HG03521 (cell line): ENCODE data around the gene ITPR1.
A peak's percentile ranks its signal among the peaks of the same experiment; 100 is the strongest.

Experiments used
- ATAC-seq: cut with Tn5 transposase; IDR thresholded peaks from one replicate; pipeline ENCODE4 v1.9.1; 2021; ENCODE audit warnings: mild to moderate bottlenecking, moderate library complexity; ENCODE audit not compliant: unreplicated experiment

ITPR1 gene

GRCh38 chr3:4674216-4674615, 181.1 kb downstream of the ITPR1 start:
- ATAC-seq, result no peak

- no peak for ATAC-seq
Measured at GRCh38 chr3:4675704-4676103, 182.6 kb downstream of the ITPR1 start.

- ATAC-seq, result no peak
Measured at GRCh38 chr3:4678320-4678719, 185.2 kb downstream of the ITPR1 start.

GRCh38 chr3:4680227-4680691, 187.1 kb downstream of the ITPR1 start:
- no peak for ATAC-seq

GRCh38 chr3:4680871-4681300, 187.7 kb downstream of the ITPR1 start:
- ATAC-seq, result no peak

DNA sequence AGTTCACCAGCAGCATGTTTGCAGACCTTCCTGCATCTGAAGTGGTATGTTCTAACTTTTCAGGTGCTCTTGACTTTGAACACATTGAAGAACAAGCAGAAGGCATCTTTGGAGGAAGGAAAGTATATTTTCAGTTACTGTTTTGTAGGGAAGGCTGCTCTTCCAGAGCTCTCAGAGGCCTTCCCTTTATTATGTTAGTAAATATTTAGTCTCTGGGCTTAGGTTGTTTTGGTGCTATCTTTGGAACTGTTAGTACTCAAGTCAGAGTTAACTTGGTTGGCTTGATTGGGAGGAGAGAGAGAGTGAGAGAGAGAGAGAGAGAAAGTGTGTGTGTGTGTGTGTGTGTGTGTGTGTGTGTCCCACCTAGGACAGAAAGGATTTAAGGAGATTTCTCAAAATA, 188.2 kb downstream of the ITPR1 start:
- no peak for ATAC-seq

DNA sequence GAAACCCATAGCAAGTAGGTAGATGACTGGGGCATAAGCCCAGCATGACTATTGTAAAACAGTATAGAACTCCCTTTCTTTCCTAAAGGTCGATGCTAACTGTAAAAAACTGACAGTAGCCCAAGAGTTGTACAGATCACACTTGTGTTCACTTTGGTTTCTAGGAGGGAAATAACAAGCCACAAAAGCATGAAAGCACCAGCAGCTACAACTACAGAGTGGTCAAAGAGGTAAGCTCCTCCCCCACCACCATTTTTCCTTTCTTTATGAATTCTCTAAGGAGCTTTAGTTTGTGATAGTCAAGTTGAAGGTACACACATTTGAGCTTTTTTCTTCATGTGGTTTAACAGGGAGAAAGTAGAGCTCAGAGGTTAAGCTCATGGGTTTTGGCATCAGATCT, 191.0 kb downstream of the ITPR1 start:
- ATAC-seq, result no peak

- ATAC-seq, result no peak
Measured at GRCh38 chr3:4684976-4685375, 191.8 kb downstream of the ITPR1 start.

- no peak for ATAC-seq
Measured at GRCh38 chr3:4685673-4686345, 192.7 kb downstream of the ITPR1 start.

DNA sequence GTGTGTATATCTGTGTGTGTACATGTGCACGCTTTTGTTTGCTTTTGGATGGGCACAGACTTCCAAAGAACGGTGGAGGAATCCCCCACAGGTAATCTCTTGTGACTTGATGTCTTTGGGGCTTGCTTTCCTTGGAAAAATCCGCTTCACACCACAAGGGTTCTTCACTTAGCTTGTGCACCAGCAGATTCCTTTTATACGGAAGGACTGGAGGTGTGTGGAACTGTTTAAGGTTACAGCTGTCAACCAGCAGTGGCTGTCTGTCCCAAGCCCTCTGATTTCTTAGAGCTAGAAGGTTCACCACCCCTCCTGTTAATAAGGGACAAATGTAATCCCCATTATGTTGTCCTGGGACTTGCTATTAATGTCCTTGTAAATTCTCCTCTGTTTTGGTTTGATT, 193.5 kb downstream of the ITPR1 start:
- no peak for ATAC-seq

DNA sequence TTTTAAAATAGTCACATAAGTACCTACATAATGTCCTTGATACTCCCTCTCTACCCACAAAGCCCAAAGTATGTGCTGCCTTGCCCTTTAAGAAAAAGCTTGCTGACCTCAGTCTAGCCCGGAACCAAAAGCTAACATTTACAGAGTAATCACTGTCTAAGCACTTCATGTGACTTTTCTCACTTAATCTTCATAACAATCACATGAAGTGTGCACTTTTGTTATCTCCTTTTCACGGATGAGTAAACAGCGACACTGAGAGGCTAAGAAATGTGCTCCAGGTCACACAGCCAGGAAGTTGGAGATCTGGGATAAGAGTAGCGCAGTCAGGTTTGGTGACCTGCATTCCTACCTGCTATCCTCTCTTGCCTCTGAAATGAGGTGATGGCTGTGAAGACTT, 194.0 kb downstream of the ITPR1 start:
- no peak for ATAC-seq

DNA sequence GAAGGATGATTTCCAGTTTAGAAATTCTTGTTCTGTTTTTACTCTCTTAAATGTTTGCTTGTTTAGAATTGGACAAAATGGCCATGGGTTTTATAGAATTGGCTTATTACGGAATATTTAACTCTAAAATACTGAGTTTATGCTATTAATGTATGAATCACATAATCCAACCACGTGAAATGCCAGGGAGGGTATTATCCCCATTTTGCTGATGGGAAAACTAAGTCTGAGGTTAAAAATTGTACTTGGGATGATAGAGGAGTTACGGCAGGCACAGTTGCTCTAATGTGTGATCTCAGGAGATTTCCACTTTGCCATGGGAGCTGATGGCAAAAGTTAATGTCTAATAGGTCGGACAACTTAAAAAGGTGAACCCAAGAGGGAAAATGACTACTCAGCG, 194.4 kb downstream of the ITPR1 start:
- ATAC-seq, result no peak

- no peak for ATAC-seq
Measured at GRCh38 chr3:4688411-4688810, 195.3 kb downstream of the ITPR1 start.

DNA sequence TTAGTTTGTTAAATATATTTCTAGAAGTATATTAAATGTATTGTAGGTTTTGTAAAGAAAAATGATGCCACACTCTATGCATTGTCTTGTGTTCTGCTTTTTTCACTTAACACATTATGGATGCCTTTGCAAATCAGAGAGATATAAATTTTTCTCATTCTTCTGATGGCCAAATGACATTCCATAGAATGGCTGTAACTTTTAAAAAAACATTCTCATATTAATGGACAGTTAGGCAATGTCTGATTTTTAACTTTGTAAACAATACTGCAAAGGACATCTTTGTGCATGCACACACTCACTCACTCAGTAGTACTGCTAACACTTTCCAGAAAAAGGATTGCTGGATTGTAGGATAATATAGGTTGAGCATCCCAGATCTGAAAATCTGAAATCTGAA, 195.9 kb downstream of the ITPR1 start:
- ATAC-seq, result no peak

GRCh38 chr3:4690277-4690676, 197.1 kb downstream of the ITPR1 start:
- no peak for ATAC-seq

DNA sequence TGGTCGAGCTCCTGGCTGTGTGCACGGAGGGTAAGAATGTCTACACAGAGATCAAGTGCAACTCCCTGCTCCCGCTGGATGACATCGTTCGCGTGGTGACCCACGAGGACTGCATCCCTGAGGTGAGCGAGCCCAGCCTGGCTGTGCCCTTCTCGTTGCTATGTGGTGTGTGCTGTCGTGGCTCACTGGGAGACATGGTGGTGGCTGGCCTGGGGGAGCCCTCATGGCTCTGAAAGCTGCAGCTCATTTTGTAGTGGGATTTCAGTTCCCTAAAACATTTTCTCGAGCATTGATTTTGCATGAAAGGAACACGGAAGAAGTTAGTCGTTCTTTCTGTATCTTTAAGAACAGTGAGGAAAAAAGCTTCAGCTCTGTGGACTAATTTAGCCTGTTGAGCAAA, 200.5 kb downstream of the ITPR1 start:
- ATAC-seq, result peak; percentile 74

GRCh38 chr3:4695846-4696245, 202.7 kb downstream of the ITPR1 start:
- ATAC-seq, result no peak

DNA sequence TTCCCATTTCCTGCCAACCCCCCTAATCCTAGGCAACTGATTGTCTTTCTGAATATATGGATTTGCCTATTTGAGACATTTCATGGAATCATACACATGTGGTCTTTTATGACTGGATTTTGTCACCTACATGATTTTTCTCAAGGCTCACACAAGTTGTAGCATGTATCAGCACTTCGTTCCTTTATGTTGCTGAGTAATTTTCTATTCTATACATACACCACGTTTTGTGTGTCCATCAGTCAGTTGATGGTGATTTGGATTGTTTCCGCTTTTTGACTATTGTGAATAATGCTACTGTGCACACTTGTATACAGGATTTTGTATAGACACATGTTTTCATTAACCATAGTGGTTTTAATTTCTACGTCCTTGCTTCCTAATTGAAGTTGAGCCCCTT, 203.1 kb downstream of the ITPR1 start:
- no peak for ATAC-seq

DNA sequence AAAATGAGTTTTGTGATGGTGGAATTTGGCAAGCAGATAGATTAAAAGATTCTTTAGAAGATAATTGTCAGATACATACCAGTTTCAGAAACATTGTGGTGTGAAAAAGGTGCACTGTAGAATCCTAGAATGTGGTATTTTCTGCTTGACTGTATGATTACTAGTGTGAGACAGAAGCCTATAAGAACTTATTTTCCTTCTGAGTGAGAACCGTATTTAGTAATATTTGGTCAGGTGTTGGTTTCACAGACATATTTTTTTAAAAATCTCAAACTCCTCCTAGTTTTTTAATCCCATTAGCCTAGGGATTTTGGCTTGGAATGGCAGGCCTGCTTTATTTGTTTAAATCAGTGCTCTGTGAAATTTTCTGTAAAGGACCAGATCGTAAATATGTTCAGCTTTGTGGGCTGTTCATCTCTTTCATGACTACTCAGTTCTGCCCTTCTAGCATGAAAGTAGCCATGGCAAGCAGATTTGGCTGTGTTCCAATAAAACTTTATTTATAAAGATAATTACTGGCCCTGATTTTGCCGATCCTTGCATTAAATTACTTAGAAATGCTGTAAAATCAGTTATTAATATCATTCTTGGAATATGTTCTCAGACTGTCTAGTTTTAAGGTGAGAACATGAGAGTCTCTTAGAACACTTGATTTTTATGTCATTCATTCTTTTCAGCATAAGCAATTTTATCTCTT, 205.1 kb downstream of the ITPR1 start:
- ATAC-seq, result no peak

GRCh38 chr3:4703054-4703480, 209.9 kb downstream of the ITPR1 start:
- no peak for ATAC-seq

DNA sequence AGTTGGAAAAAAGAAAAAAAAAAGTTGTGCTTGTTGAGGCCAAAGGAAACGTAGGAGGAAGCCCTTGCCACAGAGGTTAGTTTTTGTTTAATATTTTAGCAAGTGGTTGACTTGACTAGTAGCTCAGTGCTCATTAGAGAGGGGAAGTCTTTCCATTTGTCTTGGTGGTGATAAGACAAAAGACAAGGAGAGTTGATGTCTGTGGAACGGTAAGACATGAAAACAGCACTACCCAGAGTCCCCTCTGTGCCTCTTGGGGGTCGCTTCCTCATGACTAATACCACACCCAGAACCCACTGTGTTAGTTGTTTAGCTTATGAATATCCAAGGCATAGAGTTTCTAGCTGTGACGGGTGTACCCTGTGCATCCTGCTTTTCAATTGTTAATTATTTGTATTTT, 211.4 kb downstream of the ITPR1 start:
- no peak for ATAC-seq

DNA sequence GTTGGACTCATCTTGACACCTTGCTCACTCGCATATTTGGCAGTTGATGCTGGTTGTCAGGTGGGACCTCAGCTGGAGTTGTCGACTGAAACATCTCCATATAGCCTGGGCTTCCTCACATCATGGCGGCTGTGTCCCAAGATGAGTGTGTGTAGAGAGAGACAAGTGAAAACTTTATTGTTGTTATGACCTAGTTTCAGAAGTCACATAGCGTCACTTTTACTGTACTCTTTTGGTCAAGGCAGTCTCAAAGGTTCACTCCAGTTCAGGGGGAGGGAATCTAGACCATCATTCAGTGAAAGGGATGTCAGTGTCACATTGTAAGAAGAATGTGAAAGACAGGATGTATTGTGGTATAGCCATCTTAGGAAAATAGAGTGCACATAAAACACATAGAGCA, 214.2 kb downstream of the ITPR1 start:
- ATAC-seq, result no peak

- no peak for ATAC-seq
Measured at GRCh38 chr3:4708230-4708629, 215.1 kb downstream of the ITPR1 start.
